HepG2 (cell line): Measurements from ENCODE around the gene ALOX5AP. TPM values are rescaled to one million over a fixed set of nuclear protein-coding genes. Genes with fewer than 3 reads are reported as not detected.

Experiments used
- FOXC1 ChIP-seq: sonication (generic); formaldehyde crosslinking; IDR thresholded peaks from 2 replicates; pipeline ENCODE4 v1.8.0; 2022; ENCODE audit warnings: mild to moderate bottlenecking, missing genetic modification reagents, borderline replicate concordance
- GATAD2A ChIP-seq: IDR thresholded peaks from 2 replicates; pipeline ENCODE4 v1.6.1; 2016
- HNRNPL ChIP-seq: fragments of 200-400 bp; formaldehyde crosslinking; IDR thresholded peaks from 2 replicates; pipeline ENCODE4 v1.6.1; 2017; ENCODE audit warnings: mild to moderate bottlenecking, low read depth, low read length
- MAZ ChIP-seq, 2 experiments: sonication (generic) in 1 of 2; formaldehyde crosslinking in 1 of 2; IDR thresholded peaks; 2 replicates each; pipeline versions ENCODE4 v1.5.0 to v1.6.1; 2012 to 2020; ENCODE audit warnings: low read depth in 2 of 2, mild to moderate bottlenecking in 2 of 2, borderline replicate concordance in 1 of 2, improper control_type of control experiment in 1 of 2, low read length in 1 of 2, missing genetic modification reagents in 1 of 2, moderate library complexity in 1 of 2
- NONO ChIP-seq, 2 experiments: fragments of 450-650 bp in 1 of 2; sonication (generic) in 1 of 2; formaldehyde crosslinking in 1 of 2; IDR thresholded peaks in 1 of 2; conservative IDR thresholded peaks in 1 of 2; 2 replicates each; pipeline versions ENCODE4 v1.6.1 to v1.8.0; 2017 to 2022; ENCODE audit warnings: mild to moderate bottlenecking in 1 of 2, missing genetic modification reagents in 1 of 2, moderate library complexity in 1 of 2
- RAD21 ChIP-seq: fragments of 450-650 bp; formaldehyde crosslinking; IDR thresholded peaks from 2 replicates; pipeline ENCODE4 v1.5.0; 2020; ENCODE audit warnings: mild to moderate bottlenecking
- SETDB1 ChIP-seq: sonication (generic); formaldehyde crosslinking; IDR thresholded peaks from 2 replicates; pipeline ENCODE4 v1.5.1; 2020; ENCODE audit warnings: missing genetic modification reagents, mild to moderate bottlenecking, borderline replicate concordance
- SP2 ChIP-seq: sonication (generic); formaldehyde crosslinking; IDR thresholded peaks from 2 replicates; pipeline ENCODE4 v1.5.1; 2020; ENCODE audit warnings: mild to moderate bottlenecking, missing genetic modification reagents
- TARDBP ChIP-seq: sonication (generic); formaldehyde crosslinking; IDR thresholded peaks from 2 replicates; pipeline ENCODE4 v1.8.0; 2022; ENCODE audit warnings: mild to moderate bottlenecking, missing genetic modification reagents
- TBL1XR1 ChIP-seq: fragments of 150-350 bp; IDR thresholded peaks from 2 replicates; pipeline ENCODE4 v1.6.1; 2014; ENCODE audit warnings: borderline replicate concordance, low read length; ENCODE audit not compliant: partially characterized antibody
- YY1 ChIP-seq: IDR thresholded peaks from 2 replicates; pipeline ENCODE4 v1.6.1; 2011; ENCODE audit warnings: low read length, low read depth, moderate library complexity, mild to moderate bottlenecking; ENCODE audit not compliant: insufficient read depth, insufficient replicate concordance
- ZNF616 ChIP-seq: sonication (generic); formaldehyde crosslinking; IDR thresholded peaks from 2 replicates; pipeline ENCODE4 v1.5.0; 2020; ENCODE audit warnings: low read depth, mild to moderate bottlenecking, missing genetic modification reagents
- ZNF652 ChIP-seq: IDR thresholded peaks from 2 replicates; pipeline ENCODE4 v1.6.1; 2016; ENCODE audit warnings: low read depth, borderline replicate concordance
- ZNF782 ChIP-seq: sonication (generic); formaldehyde crosslinking; IDR thresholded peaks from 2 replicates; pipeline ENCODE4 v1.4.0; 2020; ENCODE audit warnings: missing genetic modification reagents, mild to moderate bottlenecking, borderline replicate concordance
- polyA plus RNA-seq, 8 experiments: library from polyadenylated mRNA; depleted of rRNA in 3 of 8; stranded (reverse) in 7 of 8; unstranded in 1 of 8; fragments of >200 nt; fragmentation: Illumina TruSeq in 4 of 8; extraction: Trizol in 4 of 8; gene quantifications; 2 replicates each; pipeline versions ENCODE4 v1.2.1 to v1.2.3, GENCODE V29; 2011 to 2016; ENCODE audit warnings: low read depth in 4 of 8, missing spikeins in 1 of 8, mixed read lengths in 1 of 8; ENCODE audit not compliant: insufficient read depth in 1 of 8
- total RNA-seq, 5 experiments: library from RNA; depleted of rRNA; stranded (reverse); fragments of >200 nt; fragmentation: Illumina TruSeq; extraction: Trizol; gene quantifications; 2 replicates each; pipeline ENCODE4 v1.2.3, GENCODE V29; 2016; ENCODE audit warnings: low read depth in 1 of 5
- TF ChIP-seq, protein P1 (sequence below): sonication (generic); formaldehyde crosslinking; IDR thresholded peaks from 2 replicates; pipeline ENCODE4 v1.5.0; 2020; ENCODE audit warnings: mild to moderate bottlenecking, missing genetic modification reagents, borderline replicate concordance
- TF ChIP-seq, protein P2 (sequence below): sonication (generic); formaldehyde crosslinking; IDR thresholded peaks from 2 replicates; pipeline ENCODE4 v1.8.0; 2022; ENCODE audit warnings: low read depth, missing genetic modification reagents
- TF ChIP-seq, protein P3 (sequence below): sonication (generic); formaldehyde crosslinking; IDR thresholded peaks from 2 replicates; pipeline ENCODE4 v1.5.0; 2020; ENCODE audit warnings: mild to moderate bottlenecking, missing genetic modification reagents, moderate library complexity
- TF ChIP-seq, protein P4 (sequence below): IDR thresholded peaks from 2 replicates; pipeline ENCODE4 v1.6.1; 2012; ENCODE audit warnings: inconsistent platforms
- TF ChIP-seq, protein P5 (sequence below): sonication (generic); formaldehyde crosslinking; IDR thresholded peaks from 2 replicates; pipeline ENCODE4 v1.4.0; 2020; ENCODE audit warnings: missing genetic modification reagents
- TF ChIP-seq, protein P6 (sequence below): IDR thresholded peaks from 2 replicates; pipeline ENCODE4 v1.6.1; 2016; ENCODE audit warnings: low read depth, borderline replicate concordance

ALOX5AP gene
- total and polyA plus RNA-seq, 2 of the 13 experiments (the other 11 are each of a cell fraction or from before 2014, with no cell fraction given): 0.97 to 1.2 TPM

DNA sequence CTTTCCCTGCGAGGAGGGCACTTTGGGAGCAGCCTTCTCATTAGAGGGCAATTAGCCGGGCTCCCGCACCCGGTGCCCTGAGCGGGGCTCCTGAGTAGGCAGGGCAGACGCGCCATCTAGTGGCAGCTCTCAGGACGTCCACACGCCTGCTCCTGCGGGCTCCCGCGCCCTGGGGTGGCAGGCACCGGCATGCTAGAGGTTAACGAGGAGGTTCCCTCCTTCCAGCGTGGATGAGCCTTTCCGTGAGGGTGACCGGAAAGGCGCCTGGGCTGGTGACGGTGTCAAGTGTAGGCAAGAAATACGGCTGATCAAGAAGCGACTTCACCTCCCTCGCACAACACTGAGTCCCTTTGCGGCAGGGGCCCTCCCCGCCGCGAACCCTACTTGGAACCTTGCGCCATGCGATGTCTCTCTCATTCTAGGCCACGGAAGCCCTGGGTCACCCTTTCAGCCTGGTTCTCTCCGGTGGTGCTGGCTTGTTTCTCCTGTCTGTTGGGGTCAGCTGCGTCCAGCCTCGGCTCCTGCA is 67.7 kb downstream of the ALOX5AP start (continued):
- TF ChIP-seq SETDB1 (no peak), ZNF652 (CRISPR knock-in tag) (peak; percentile 95), MAZ (IDR thresholded peaks at IDR 0.05; ENCODE audit: borderline replicate concordance, low read depth, low read length) (no peak), MAZ (CRISPR knock-in tag; IDR thresholded peaks at IDR 0.05; ENCODE audit: low read depth) (0 out of 2 replicates have a peak, but pooled peaks have one; percentile 36), TBL1XR1 (no peak), NONO (IDR thresholded peaks at IDR 0.05) (no peak), NONO (CRISPR knock-in tag; conservative IDR thresholded peaks at IDR 0.05) (no peak), ZNF616 (no peak), ZNF782 (CRISPR knock-in tag) (no peak), YY1 (peak; percentile 25), TARDBP (CRISPR knock-in tag) (0 out of 2 replicates have a peak, but pooled peaks have one; percentile 44), RAD21 (CRISPR knock-in tag) (peak; percentile 90), FOXC1 (CRISPR knock-in tag) (0 out of 2 replicates have a peak, but pooled peaks have one; percentile 59), SP2 (CRISPR knock-in tag) (no peak), GATAD2A (CRISPR knock-in tag) (peak; percentile 55), HNRNPL (peak; percentile 71; the same call in 1 of the 2 replicates)
- TF ChIP-seq, protein P1, sequence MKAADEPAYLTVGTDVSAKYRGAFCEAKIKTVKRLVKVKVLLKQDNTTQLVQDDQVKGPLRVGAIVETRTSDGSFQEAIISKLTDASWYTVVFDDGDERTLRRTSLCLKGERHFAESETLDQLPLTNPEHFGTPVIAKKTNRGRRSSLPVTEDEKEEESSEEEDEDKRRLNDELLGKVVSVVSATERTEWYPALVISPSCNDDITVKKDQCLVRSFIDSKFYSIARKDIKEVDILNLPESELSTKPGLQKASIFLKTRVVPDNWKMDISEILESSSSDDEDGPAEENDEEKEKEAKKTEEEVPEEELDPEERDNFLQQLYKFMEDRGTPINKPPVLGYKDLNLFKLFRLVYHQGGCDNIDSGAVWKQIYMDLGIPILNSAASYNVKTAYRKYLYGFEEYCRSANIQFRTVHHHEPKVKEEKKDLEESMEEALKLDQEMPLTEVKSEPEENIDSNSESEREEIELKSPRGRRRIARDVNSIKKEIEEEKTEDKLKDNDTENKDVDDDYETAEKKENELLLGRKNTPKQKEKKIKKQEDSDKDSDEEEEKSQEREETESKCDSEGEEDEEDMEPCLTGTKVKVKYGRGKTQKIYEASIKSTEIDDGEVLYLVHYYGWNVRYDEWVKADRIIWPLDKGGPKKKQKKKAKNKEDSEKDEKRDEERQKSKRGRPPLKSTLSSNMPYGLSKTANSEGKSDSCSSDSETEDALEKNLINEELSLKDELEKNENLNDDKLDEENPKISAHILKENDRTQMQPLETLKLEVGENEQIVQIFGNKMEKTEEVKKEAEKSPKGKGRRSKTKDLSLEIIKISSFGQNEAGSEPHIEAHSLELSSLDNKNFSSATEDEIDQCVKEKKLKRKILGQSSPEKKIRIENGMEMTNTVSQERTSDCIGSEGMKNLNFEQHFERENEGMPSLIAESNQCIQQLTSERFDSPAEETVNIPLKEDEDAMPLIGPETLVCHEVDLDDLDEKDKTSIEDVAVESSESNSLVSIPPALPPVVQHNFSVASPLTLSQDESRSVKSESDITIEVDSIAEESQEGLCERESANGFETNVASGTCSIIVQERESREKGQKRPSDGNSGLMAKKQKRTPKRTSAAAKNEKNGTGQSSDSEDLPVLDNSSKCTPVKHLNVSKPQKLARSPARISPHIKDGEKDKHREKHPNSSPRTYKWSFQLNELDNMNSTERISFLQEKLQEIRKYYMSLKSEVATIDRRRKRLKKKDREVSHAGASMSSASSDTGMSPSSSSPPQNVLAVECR (CRISPR knock-in tag): peak; percentile 31; the same call in 1 of the 2 replicates
- TF ChIP-seq, protein P2, sequence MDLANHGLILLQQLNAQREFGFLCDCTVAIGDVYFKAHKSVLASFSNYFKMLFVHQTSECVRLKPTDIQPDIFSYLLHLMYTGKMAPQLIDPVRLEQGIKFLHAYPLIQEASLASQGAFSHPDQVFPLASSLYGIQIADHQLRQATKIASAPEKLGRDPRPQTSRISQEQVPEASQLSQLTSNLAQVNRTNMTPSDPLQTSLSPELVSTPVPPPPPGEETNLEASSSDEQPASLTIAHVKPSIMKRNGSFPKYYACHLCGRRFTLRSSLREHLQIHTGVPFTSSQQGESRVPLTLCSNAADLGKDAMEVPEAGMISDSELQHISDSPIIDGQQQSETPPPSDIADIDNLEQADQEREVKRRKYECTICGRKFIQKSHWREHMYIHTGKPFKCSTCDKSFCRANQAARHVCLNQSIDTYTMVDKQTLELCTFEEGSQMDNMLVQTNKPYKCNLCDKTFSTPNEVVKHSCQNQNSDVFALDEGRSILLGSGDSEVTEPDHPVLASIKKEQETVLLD: no peak
- TF ChIP-seq, protein P3, sequence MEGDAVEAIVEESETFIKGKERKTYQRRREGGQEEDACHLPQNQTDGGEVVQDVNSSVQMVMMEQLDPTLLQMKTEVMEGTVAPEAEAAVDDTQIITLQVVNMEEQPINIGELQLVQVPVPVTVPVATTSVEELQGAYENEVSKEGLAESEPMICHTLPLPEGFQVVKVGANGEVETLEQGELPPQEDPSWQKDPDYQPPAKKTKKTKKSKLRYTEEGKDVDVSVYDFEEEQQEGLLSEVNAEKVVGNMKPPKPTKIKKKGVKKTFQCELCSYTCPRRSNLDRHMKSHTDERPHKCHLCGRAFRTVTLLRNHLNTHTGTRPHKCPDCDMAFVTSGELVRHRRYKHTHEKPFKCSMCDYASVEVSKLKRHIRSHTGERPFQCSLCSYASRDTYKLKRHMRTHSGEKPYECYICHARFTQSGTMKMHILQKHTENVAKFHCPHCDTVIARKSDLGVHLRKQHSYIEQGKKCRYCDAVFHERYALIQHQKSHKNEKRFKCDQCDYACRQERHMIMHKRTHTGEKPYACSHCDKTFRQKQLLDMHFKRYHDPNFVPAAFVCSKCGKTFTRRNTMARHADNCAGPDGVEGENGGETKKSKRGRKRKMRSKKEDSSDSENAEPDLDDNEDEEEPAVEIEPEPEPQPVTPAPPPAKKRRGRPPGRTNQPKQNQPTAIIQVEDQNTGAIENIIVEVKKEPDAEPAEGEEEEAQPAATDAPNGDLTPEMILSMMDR: peak; percentile 95
- TF ChIP-seq, protein P4, sequence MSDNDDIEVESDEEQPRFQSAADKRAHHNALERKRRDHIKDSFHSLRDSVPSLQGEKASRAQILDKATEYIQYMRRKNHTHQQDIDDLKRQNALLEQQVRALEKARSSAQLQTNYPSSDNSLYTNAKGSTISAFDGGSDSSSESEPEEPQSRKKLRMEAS: peak; percentile 47
- TF ChIP-seq, protein P5, sequence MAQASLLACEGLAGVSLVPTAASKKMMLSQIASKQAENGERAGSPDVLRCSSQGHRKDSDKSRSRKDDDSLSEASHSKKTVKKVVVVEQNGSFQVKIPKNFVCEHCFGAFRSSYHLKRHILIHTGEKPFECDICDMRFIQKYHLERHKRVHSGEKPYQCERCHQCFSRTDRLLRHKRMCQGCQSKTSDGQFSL (CRISPR knock-in tag): no peak
- TF ChIP-seq, protein P6, sequence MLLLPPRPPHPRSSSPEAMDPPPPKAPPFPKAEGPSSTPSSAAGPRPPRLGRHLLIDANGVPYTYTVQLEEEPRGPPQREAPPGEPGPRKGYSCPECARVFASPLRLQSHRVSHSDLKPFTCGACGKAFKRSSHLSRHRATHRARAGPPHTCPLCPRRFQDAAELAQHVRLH (CRISPR knock-in tag): peak; percentile 61; the same call in 1 of the 2 replicates
